Brain microvascular endothelial cell (primary cell): ENCODE results near the gene IST1.
"Not testable (repeated sequence)": the region's sequence is repeated elsewhere in the genome, so short reads cannot be mapped to it uniquely, and the experiment has no call there.

Experiments used
- DNase-seq: peaks from one replicate; pipeline ENCODE4 v3.0.0-alpha.2; 2020
- H3K27ac ChIP-seq: fragments of 250-450 bp; sonication (Bioruptor Pico); 2 replicates; pipeline ENCODE4 v1.5.1; 2020; ENCODE audit warnings: mild to moderate bottlenecking, moderate library complexity
- H3K27me3 ChIP-seq: fragments of 250-450 bp; sonication (Bioruptor Pico); replicated peaks from 2 replicates; pipeline ENCODE4 v1.5.1; 2020; ENCODE audit warnings: mild to moderate bottlenecking
- H3K36me3 ChIP-seq: fragments of 250-450 bp; sonication (Bioruptor Pico); replicated peaks from 2 replicates; pipeline ENCODE4 v1.5.1; 2020; ENCODE audit warnings: mild to moderate bottlenecking
- H3K4me3 ChIP-seq: 2 replicates; pipeline ENCODE4 v1.5.1; 2011; ENCODE audit warnings: low read depth, mild to moderate bottlenecking, control low read depth, low read length, moderate library complexity
- CTCF ChIP-seq: IDR thresholded peaks from 2 replicates; pipeline ENCODE4 v1.5.1; 2011; ENCODE audit warnings: low read depth, mild to moderate bottlenecking, moderate library complexity, low read length, control low read depth, inconsistent platforms; ENCODE audit errors: missing control alignments
- in situ Hi-C: cut with HindIII; loops from 2 replicates; pipeline ENCODE4 v1.10.0; 2017; ENCODE audit warnings: low sequenced_read_pairs, low pct_ligation_motif_present

Gene IST1

GRCh38 chr16:71903608-71904007 is 8.3 kb downstream of the IST1 start:
- Histone ChIP-seq H3K36me3 (no peaks in the 10 kb centered on the region), H3K4me3 (no peak overlapping the region), H3K27me3 (no peaks in the 10 kb centered on the region), H3K27ac (no peak overlapping the region)
- no peak for DNase-seq
- in situ Hi-C loops, result no loop called here
- no peak for TF ChIP-seq CTCF

GRCh38 chr16:71904239-71904638 is 8.9 kb downstream of the IST1 start:
- Histone ChIP-seq H3K4me3 (no peak overlapping the region), H3K27me3 (no peaks in the 10 kb centered on the region), H3K36me3 (no peaks in the 10 kb centered on the region), H3K27ac (no peak overlapping the region)
- DNase-seq, result no peak
- no peak for TF ChIP-seq CTCF
- in situ Hi-C loops, result no loop called here

- in situ Hi-C loops, H3K36me3 ChIP-seq, DNase-seq, H3K4me3 ChIP-seq, H3K27me3 ChIP-seq, H3K27ac ChIP-seq: not testable (repeated sequence)
Measured at GRCh38 chr16:71905765-71906164, 10.4 kb downstream of the IST1 start.

GRCh38 chr16:71911121-71911520 is 15.8 kb downstream of the IST1 start:
- no peak overlapping the region for H3K27ac ChIP-seq
- no peak overlapping the region for H3K4me3 ChIP-seq
- no peak for TF ChIP-seq CTCF
- in situ Hi-C loops, result no loop called here
- no peaks in the 10 kb centered on the region for H3K36me3 ChIP-seq
- no peaks in the 10 kb centered on the region for H3K27me3 ChIP-seq
- no peak for DNase-seq

- no peak overlapping the region for H3K4me3 ChIP-seq
- no peak for DNase-seq
- no peaks in the 10 kb centered on the region for H3K27me3 ChIP-seq
- H3K27ac ChIP-seq, result no peak overlapping the region
- peaks cover 7% of the 10 kb centered on the region for H3K36me3 ChIP-seq
- in situ Hi-C loops, result no loop called here
- TF ChIP-seq CTCF, result no peak
Measured at GRCh38 chr16:71912534-71913275, 17.4 kb downstream of the IST1 start.

- DNase-seq, result no peak
- Histone ChIP-seq H3K27me3 (no peaks in the 10 kb centered on the region), H3K4me3 (no peak overlapping the region), H3K36me3 (peaks cover 17% of the 10 kb centered on the region), H3K27ac (no peak overlapping the region)
- no peak for TF ChIP-seq CTCF
- in situ Hi-C loops, result no loop called here
Measured at GRCh38 chr16:71914802-71915201, 19.5 kb downstream of the IST1 start.
